Measurements from ENCODE around the gene TNRC6A. TPM values are rescaled to one million over a fixed set of nuclear protein-coding genes. Genes with fewer than 3 reads are reported as not detected.
A peak's percentile ranks its signal among the peaks of the same experiment; 100 is the strongest.

TNRC6A gene
- total and polyA plus RNA-seq, 2 experiments from 2014 or later = 24.5 to 33.1 TPM

DNA sequence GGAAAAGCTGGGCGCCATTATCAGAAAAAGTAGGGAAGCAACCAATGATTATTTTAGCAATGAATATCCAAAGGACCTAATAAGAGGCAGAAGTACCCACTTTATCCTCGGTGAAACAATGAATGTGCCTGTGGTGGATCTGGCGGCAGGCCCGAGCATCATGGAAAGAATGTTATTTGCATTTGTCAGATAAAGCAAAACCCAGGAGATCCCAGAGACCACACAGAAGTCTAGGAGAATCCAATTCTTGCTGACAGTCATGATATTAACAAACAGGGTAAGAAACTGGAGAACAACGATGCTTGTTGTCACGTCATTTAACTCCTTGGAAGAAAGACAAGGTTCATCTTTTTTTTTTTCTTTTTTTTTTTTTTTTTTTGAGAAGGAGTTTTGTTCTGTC is 12.0 kb upstream of the TNRC6A start:
- no peak overlapping the region for H3K4me3 ChIP-seq
- H3K4me1 ChIP-seq (ENCODE audit: low read depth) = no peaks in the 10 kb centered on the region
- no peak overlapping the region for H3K27ac ChIP-seq
- TF ChIP-seq CTCF (IDR thresholded peaks at IDR 0.05; ENCODE audit: low read depth, low read length) = no peak
- DNase-seq (ENCODE audit: low read depth in 1 of 2, low spot score in 1 of 2) = peak in 1 of 2 donors; percentile 94
- no peaks in the 10 kb centered on the region for H3K27me3 ChIP-seq
- H3K9me3 ChIP-seq (ENCODE audit: low read depth) = no peaks in the 10 kb centered on the region
- H3K36me3 ChIP-seq = no peaks in the 10 kb centered on the region

DNA sequence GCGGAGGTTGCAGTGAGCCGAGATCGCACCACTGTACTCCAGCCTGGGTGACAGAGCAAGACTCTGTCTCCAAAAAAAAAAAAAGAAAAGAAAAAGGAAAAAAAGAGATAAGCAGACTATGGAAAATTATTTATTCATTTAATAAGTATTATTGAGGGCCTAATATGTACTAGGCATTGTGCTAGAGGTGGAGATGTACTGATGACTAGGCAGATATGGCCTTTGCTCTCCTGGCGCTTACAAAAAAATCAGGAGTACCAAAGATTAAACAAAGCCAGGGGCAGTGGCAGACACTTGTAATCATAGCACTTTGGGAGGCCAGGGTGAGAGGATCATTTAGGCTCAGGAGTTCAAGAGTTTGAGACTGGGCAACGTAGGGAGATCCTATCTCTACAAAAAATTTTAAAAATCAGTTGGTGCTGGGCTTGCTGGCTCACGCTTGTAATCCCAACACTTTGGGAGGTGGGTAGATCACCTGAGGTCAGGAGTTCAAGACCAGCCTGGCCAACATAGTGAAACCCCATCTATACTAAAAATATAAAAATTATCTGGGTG is 10.4 kb upstream of the TNRC6A start:
- H3K4me1 ChIP-seq (ENCODE audit: low read depth) = no peaks in the 10 kb centered on the region
- H3K27me3 ChIP-seq = no peaks in the 10 kb centered on the region
- H3K36me3 ChIP-seq = no peaks in the 10 kb centered on the region
- H3K27ac ChIP-seq = no peak overlapping the region
- no peak for TF ChIP-seq CTCF (IDR thresholded peaks at IDR 0.05; ENCODE audit: low read depth, low read length)
- no peak overlapping the region for H3K4me3 ChIP-seq
- H3K9me3 ChIP-seq (ENCODE audit: low read depth) = no peaks in the 10 kb centered on the region
- no peak for DNase-seq (ENCODE audit: low read depth in 1 of 2, low spot score in 1 of 2)

- H3K27ac ChIP-seq = no peak overlapping the region
- DNase-seq (ENCODE audit: low read depth in 1 of 2, low spot score in 1 of 2) = no peak
- no peak for TF ChIP-seq CTCF (IDR thresholded peaks at IDR 0.05; ENCODE audit: low read depth, low read length)
- H3K27me3 ChIP-seq = no peaks in the 10 kb centered on the region
- H3K4me1 ChIP-seq (ENCODE audit: low read depth) = no peaks in the 10 kb centered on the region
- no peak overlapping the region for H3K4me3 ChIP-seq
- no peaks in the 10 kb centered on the region for H3K9me3 ChIP-seq (ENCODE audit: low read depth)
- H3K36me3 ChIP-seq = no peaks in the 10 kb centered on the region
Measured at GRCh38 chr16:24721830-24722238, 7.6 kb upstream of the TNRC6A start.

DNA sequence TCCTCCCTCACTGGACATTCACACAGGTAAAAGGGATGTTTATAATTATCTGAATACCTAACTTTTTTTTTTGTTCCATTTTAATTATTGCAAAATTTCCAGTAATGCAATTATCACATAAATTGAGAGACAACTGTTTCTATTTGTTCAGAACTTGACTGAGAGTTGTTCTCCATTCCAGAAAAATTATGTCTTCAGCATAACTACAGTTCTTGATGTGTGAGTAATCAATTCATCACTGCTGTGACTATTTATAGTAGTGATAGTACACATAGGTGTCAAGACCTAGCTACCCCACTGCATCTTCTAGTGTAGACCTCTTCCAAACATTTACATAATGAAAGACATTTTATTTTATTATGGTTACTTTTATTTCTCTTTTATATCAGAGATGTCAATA is 5.8 kb upstream of the TNRC6A start:
- H3K4me3 ChIP-seq = no peak overlapping the region
- H3K36me3 ChIP-seq = no peaks in the 10 kb centered on the region
- H3K27me3 ChIP-seq = no peaks in the 10 kb centered on the region
- TF ChIP-seq CTCF (IDR thresholded peaks at IDR 0.05; ENCODE audit: low read depth, low read length) = no peak
- no peak for DNase-seq (ENCODE audit: low read depth in 1 of 2, low spot score in 1 of 2)
- H3K9me3 ChIP-seq (ENCODE audit: low read depth) = no peaks in the 10 kb centered on the region
- no peak overlapping the region for H3K27ac ChIP-seq
- H3K4me1 ChIP-seq (ENCODE audit: low read depth) = peaks cover 4% of the 10 kb centered on the region

DNA sequence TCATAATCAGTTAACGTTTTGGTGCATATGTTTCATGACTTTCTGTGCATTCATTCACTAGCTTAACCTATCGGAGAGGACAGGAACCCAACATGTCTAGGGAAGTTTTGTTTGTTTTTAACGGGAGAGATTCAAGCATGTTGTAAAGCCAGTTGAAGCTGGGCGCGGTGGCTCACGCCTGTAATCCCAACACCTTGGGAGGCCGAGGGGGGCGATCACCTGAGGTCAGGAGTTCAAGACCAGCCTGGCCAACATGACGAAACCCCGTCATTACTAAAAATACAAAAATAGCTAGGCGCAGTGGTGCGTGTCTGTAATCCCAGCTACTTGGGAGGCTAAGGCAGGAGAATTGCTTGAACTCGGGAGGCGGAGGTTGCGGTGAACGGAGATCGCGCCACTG is 1.4 kb upstream of the TNRC6A start:
- Histone ChIP-seq H3K9me3 (ENCODE audit: low read depth) (no peaks in the 10 kb centered on the region), H3K36me3 (no peaks in the 10 kb centered on the region), H3K4me1 (ENCODE audit: low read depth) (peaks cover 26% of the 10 kb centered on the region), H3K27me3 (no peaks in the 10 kb centered on the region), H3K27ac (no peak overlapping the region), H3K4me3 (no peak overlapping the region)
- no peak for DNase-seq (ENCODE audit: low read depth in 1 of 2, low spot score in 1 of 2)
- no peak for TF ChIP-seq CTCF (IDR thresholded peaks at IDR 0.05; ENCODE audit: low read depth, low read length)

DNA sequence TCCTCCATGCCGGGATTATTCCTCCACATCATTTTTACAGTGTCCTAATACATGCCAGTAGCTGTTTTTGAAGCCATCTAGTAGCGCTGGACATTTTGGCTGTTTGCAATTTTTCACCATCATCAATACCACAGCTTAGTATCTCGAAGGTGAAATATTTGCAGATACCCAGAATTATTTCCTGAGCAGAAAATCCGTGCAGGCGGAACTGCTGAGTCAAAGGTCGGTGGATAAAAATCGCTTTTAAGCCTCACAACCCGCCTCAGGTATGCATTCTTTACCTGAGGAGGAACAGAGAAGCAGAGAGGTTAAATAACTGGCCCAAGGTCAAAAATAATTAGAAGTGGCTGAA is 584 bp upstream of the TNRC6A start:
- H3K9me3 ChIP-seq (ENCODE audit: low read depth) = no peaks in the 10 kb centered on the region
- H3K27ac ChIP-seq = peak overlapping the region; percentile 99
- H3K27me3 ChIP-seq = no peaks in the 10 kb centered on the region
- no peaks in the 10 kb centered on the region for H3K36me3 ChIP-seq
- no peak for DNase-seq (ENCODE audit: low read depth in 1 of 2, low spot score in 1 of 2)
- H3K4me1 ChIP-seq (ENCODE audit: low read depth) = peaks cover 26% of the 10 kb centered on the region
- no peak for TF ChIP-seq CTCF (IDR thresholded peaks at IDR 0.05; ENCODE audit: low read depth, low read length)
- H3K4me3 ChIP-seq = peak overlapping the region; percentile 100
